Activated CD8-positive, alpha-beta T cell treated with anti-CD3 and anti-CD28 coated beads for 36 hours (primary cell): ENCODE results near the gene AK9. TPM values are rescaled to one million over a fixed set of nuclear protein-coding genes. Genes with fewer than 3 reads are reported as not detected.
"Not testable (repeated sequence)": the region's sequence is repeated elsewhere in the genome, so short reads cannot be mapped to it uniquely, and the experiment has no call there.

ENCODE experiments used
- ATAC-seq: fragments of 200-7000 bp; cut with Tn5 transposase; one replicate; pipeline ENCODE4 v1.10.0; 2021; ENCODE audit warnings: mild to moderate bottlenecking, moderate library complexity
- CTCF ChIA-PET: fragments of 350-600 bp; sonication (Branson Sonifier 250); formaldehyde crosslinking; loops from one replicate; lab custom pipeline; 2021; ENCODE audit warnings: antibody characterized with exemption; lab: Charles Lee
- POLR2A ChIA-PET: fragments of 350-600 bp; sonication (Branson Sonifier 250); formaldehyde crosslinking; loops from one replicate; lab custom pipeline; 2021; ENCODE audit warnings: antibody characterized with exemption; lab: Charles Lee
- DNase-seq: peaks from one replicate; pipeline ENCODE4 v3.0.0-alpha.2; 2020
- H3K27ac Mint-ChIP-seq: one replicate; pipeline ENCODE4 v1.8.0; 2021; ENCODE audit warnings: mild to moderate bottlenecking, mixed read lengths
- H3K27me3 Mint-ChIP-seq: one replicate; pipeline ENCODE4 v1.8.0; 2021; ENCODE audit warnings: mixed read lengths
- H3K36me3 Mint-ChIP-seq: one replicate; pipeline ENCODE4 v1.8.0; 2021; ENCODE audit warnings: low read depth, mixed read lengths
- H3K4me1 Mint-ChIP-seq: one replicate; pipeline ENCODE4 v1.8.0; 2021; ENCODE audit warnings: low read depth, mixed read lengths
- H3K4me3 Mint-ChIP-seq: one replicate; pipeline ENCODE4 v1.8.0; 2021; ENCODE audit warnings: mild to moderate bottlenecking, moderate library complexity, mixed read lengths
- H3K9me3 Mint-ChIP-seq: one replicate; pipeline ENCODE4 v1.8.0; 2021; ENCODE audit warnings: mixed read lengths
- CTCF ChIP-seq: fragments of 200-600 bp; IDR thresholded peaks from one replicate; pipeline ENCODE4 v1.8.0; 2022; ENCODE audit warnings: antibody characterized with exemption, mild to moderate bottlenecking
- intact Hi-C: fragments of 100-400 bp; cut with micrococcal nuclease; formaldehyde crosslinking; loops from one replicate; pipeline ENCODE4 v1.10.0; 2022
- total RNA-seq, 2 experiments: library from RNA; stranded (reverse); gene quantifications; one replicate each; pipeline ENCODE4 v1.2.3, GENCODE V29; 2021

Gene AK9
- total RNA-seq, 2 experiments from 2014 or later, result 3.0 to 3.5 TPM

DNA sequence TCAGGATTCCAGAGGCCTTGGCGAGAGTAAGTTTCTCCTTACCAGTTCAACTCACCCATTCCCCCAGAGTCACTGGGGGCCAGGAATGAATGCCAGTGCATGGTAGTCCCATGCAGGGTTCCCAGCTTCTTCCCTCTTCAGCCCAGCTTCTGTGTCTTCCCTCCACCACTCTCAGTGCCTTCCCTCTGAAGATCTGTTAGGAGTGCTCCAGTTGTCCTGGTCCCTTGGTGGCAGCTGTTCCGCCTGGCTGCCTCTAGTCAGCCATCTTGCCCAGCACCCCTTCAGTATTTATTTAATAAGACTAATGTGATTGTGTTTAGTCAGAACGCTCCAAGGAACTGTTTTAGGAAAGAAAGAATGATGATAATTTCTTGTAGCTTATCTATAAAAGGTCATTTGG is 23.2 kb upstream of the AK9 start:
- H3K4me3 Mint-ChIP-seq, result no peak overlapping the region
- ATAC-seq (no peak), DNase-seq (no peak)
- peaks cover 3% of the 10 kb centered on the region for H3K9me3 Mint-ChIP-seq
- no peaks in the 10 kb centered on the region for H3K27me3 Mint-ChIP-seq
- H3K27ac Mint-ChIP-seq, result no peak overlapping the region
- ChIA-PET CTCF (interaction anchor here (1.1 to 4.4 kb wide), 4 partner anchors 9 to 326 kb away, joined by 3 to 20 read pairs (median 6); no protein-coding TSS in a partner anchor), POLR2A (no interaction called here)
- no peak for TF ChIP-seq CTCF
- H3K36me3 Mint-ChIP-seq, result peaks cover 10% of the 10 kb centered on the region
- peaks cover 10% of the 10 kb centered on the region for H3K4me1 Mint-ChIP-seq
- intact Hi-C loops, result no loop called here

- H3K9me3 Mint-ChIP-seq, result peaks cover 10% of the 10 kb centered on the region
- H3K36me3 Mint-ChIP-seq, result peaks cover 15% of the 10 kb centered on the region
- H3K27me3 Mint-ChIP-seq, result no peaks in the 10 kb centered on the region
- no peak overlapping the region for H3K4me3 Mint-ChIP-seq
- CTCF ChIA-PET, result interaction anchor here (5.4 kb wide), 1 partner anchor 327 kb away, joined by 29 read pairs; no protein-coding TSS in a partner anchor
- TF ChIP-seq CTCF, result no peak
- no peak overlapping the region for H3K27ac Mint-ChIP-seq
- peaks cover 11% of the 10 kb centered on the region for H3K4me1 Mint-ChIP-seq
- intact Hi-C loops, result no loop called here
- ATAC-seq (peak; percentile 51), DNase-seq (peak; percentile 55)
- POLR2A ChIA-PET, result no interaction called here
These were observed 22.1 kb upstream of the AK9 start for GRCh38 chr6:109713097-109713496.

- peaks cover 24% of the 10 kb centered on the region for H3K4me1 Mint-ChIP-seq
- CTCF ChIA-PET, result interaction anchor here (5.4 kb wide), 1 partner anchor 332 kb away, joined by 29 read pairs; no protein-coding TSS in a partner anchor
- H3K4me3 Mint-ChIP-seq, H3K9me3 Mint-ChIP-seq, ATAC-seq, POLR2A ChIA-PET, DNase-seq, H3K27me3 Mint-ChIP-seq, H3K27ac Mint-ChIP-seq, intact Hi-C loops: not testable (repeated sequence)
- peaks cover 13% of the 10 kb centered on the region for H3K36me3 Mint-ChIP-seq
These were observed 17.1 kb upstream of the AK9 start for GRCh38 chr6:109708099-109708498.

- no peak for TF ChIP-seq CTCF
- intact Hi-C loops, result no loop called here
- no peak for DNase-seq
- Mint-ChIP-seq H3K27me3 (no peaks in the 10 kb centered on the region), H3K27ac (peak overlapping the region; percentile 8), H3K9me3 (peaks cover 10% of the 10 kb centered on the region), H3K4me1 (peaks cover 16% of the 10 kb centered on the region), H3K4me3 (no peak overlapping the region), H3K36me3 (peaks cover 13% of the 10 kb centered on the region)
- ChIA-PET CTCF (interaction anchor here (0.9 kb wide), 1 partner anchor 334 kb away, joined by 5 read pairs; no protein-coding TSS in a partner anchor), POLR2A (no interaction called here)
- ATAC-seq, result no peak
These were observed 15.5 kb upstream of the AK9 start for GRCh38 chr6:109706513-109706912.

DNA sequence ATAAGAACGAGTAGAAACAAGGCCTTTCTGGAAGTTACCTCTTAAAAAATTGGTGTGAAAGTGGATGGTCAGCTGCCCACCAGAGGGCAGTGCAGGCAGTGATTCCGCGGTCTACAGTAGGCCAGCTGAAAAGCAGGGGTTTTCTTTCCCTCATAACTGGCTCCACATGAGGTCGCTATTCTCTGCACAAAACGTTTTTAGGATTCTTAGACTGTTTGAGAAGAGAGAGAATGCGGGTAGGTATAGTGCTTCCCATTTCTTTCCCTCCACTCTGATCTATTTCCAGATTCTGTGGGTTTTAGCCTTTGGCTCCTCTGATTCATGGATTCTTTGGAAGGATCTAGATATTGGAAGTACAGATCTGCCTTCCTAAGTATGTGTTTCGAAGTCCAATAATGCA is 14.3 kb upstream of the AK9 start:
- intact Hi-C loops, result loop anchor here (1.0 kb wide), 2 partner anchors 334 to 685 kb away; no protein-coding TSS in a partner anchor
- H3K9me3 Mint-ChIP-seq, result peaks cover 10% of the 10 kb centered on the region
- H3K27me3 Mint-ChIP-seq, result no peaks in the 10 kb centered on the region
- peak; percentile 90 for DNase-seq
- peak; percentile 99 for TF ChIP-seq CTCF
- CTCF ChIA-PET, result interaction anchor here (0.6 to 6.8 kb wide), 16 partner anchors 9 to 695 kb away, joined by 3 to 143 read pairs (median 3); partner anchors contain the start of genes AK9 and FIG4
- peak; percentile 98 for ATAC-seq
- H3K4me1 Mint-ChIP-seq, result peaks cover 15% of the 10 kb centered on the region
- H3K4me3 Mint-ChIP-seq, result no peak overlapping the region
- POLR2A ChIA-PET, result no interaction called here
- peaks cover 13% of the 10 kb centered on the region for H3K36me3 Mint-ChIP-seq
- no peak overlapping the region for H3K27ac Mint-ChIP-seq
